Endometrial microvascular endothelial cells (primary cell): ENCODE data around the gene RPN1. TPM values are rescaled to one million over a fixed set of nuclear protein-coding genes. Genes with fewer than 3 reads are reported as not detected.
"Not testable (repeated sequence)": the region's sequence is repeated elsewhere in the genome, so short reads cannot be mapped to it uniquely, and the experiment has no call there.

ENCODE experiments used
- in situ Hi-C: cut with HindIII; loops from 2 replicates; pipeline ENCODE4 v1.10.0; 2017; ENCODE audit warnings: low sequenced_read_pairs, low pct_unique_long_range_greater_than_20kb; ENCODE audit errors: inconsistent ontology term
- total RNA-seq: library from RNA; depleted of rRNA; stranded (reverse); fragments of >200 nt; gene quantifications from one replicate; pipeline ENCODE4 v1.2.3, GENCODE V29; 2015; ENCODE audit errors: inconsistent ontology term

The RPN1 gene
- total RNA-seq: 410 TPM

DNA sequence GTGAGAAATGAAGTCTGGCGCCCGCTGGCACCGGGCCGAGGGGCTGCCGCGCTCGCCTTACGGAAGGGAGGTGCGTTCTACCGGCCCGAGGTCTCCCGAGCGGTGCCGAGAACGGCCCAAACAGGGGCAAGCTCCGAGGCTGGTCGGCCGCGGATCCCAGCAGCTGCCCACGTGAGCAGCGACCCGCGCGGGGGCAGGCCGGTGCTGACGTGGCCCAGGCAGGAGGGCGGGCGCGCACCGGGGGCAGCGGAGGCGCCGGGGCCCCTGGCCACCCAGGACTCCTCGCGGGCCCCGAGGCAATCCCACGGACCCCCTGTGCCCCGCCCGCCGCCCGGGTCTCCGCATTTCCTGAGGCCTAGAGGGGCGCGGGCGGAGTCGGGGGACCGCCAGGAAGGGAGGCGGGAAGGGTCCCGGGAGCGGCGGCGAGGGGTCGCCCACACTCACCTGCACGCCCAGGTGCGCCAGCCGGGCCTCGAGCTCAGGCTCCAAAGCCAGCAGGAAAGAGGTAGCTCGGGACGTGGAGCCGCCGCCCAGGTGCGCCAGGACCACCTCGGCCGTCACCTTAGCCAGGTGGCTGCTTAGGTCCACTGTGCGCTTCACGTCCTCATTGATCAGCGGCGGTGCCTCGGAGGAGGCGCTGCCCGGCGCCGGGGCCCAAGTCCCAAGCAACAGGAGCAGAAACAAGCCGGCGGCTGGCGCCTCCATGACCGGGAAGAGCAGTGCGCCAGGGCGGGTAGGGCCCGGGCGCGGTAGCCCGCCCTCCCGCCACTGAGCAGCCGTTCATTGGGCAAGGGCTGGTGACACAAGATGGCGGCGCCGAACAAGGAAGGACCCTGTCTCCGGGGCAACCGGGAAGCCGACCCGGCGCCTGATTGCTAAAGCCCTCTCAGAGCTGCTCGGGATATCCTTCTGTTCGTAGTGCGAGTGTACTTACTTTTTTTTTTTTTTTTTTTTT is at the start of gene RPN1:
TSS of gene RPN1 (minus strand) at position 723 of the 955 bp plus-strand sequence. CDS start at position 705, 18 bp downstream.
- in situ Hi-C loops: no loop called here

DNA sequence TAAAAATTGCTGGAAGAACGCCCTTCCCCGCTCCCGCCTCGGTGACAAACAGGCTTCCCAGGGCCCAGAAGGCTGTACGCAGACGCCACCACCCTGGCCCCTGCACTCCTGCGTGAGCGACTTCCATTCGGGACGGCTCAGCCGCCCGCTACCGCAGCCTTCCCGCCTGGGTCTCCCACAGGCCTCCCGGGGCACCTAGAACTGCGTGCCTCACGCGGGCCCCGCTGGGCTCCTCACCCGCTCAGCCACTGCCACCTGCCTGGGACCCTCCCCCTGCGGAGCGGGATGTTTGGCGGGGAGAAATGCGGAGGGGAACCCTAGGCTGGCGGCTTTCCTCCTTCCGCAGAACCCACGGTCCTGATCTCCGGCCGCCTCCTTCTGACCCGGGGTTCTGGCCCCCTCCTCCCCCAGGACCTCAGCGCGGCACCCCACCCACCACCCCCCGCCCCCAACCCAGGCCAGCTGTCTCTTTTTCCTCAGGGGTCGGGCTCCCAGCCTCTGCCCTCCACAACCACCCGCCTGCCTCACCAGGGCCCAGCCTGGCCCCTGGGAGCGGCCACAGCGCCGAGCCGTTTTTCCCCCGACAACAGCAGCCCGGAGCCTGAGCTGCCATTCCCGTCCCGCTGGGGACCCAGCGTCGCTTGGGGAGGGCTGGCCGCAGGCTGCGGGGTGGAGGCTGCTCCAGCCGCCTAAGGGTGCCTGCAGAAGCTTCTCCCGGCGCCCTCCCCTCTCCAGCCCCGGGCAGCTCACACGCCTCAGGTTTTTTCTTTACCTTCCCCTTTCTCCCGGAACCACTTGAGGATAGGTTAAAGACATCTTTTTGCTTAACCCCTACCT is 47.8 kb upstream of the RPN1 start:
- in situ Hi-C loops: no loop called here

DNA sequence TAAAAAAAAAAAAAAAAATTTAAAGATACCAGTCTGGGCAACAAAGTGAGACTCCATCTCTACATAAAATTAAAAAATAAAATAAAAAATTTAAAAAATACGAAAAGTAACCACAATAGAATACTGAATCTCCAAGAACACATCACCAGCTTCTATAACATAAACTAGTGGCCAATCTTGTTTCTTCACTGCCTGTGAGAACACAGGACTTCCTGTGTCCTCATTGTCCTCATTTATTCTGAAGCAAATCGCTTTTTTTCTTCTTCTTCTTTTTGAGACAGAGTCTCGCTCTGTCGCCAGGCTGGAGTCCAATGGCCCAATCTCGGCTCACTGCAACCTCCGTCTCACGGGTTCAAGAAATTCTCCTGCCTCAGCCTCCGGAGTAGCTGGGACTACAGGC is 46.7 kb upstream of the RPN1 start:
- in situ Hi-C loops: no loop called here

DNA sequence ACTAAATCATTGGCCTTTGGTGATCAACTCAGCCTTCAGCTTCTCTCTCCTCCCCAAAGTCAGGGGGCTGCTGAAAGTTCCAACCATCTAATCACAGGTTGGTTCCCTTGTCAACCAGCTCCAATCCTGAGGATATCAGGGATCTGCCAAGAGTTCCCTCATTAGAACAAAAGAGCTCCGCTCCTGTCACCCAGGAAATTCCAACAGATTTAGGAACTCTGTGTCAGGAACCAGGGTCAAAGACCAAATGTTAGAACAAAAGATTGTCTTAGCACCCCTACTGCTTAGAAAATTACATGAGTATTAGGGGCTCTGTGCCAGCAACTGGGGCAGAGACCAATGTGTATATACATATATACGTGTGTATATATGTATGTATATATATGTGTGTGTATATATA is 43.1 kb upstream of the RPN1 start:
- in situ Hi-C loops: no loop called here

DNA sequence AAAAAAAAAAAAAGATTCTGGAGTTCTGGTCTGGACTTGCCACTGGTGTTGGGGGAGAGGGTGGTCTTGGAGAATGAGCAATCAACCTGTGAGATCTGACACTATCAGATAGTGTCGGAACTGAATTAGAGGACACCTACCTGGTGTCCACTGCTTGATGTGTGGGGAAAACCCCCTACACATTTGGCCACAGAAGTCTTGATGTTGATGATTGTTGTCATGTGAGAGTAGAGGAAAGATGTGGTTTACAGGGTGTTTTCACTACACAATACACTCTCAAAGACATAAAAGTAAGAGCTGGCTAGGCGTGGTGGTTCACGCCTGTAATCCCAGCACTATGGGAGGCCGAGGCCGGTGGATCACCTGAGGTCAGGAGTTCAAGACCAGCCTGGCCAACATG is 38.4 kb upstream of the RPN1 start:
- in situ Hi-C loops: loop anchor here (10.0 kb wide), 1 partner anchor 46 kb away; no protein-coding TSS in a partner anchor

DNA sequence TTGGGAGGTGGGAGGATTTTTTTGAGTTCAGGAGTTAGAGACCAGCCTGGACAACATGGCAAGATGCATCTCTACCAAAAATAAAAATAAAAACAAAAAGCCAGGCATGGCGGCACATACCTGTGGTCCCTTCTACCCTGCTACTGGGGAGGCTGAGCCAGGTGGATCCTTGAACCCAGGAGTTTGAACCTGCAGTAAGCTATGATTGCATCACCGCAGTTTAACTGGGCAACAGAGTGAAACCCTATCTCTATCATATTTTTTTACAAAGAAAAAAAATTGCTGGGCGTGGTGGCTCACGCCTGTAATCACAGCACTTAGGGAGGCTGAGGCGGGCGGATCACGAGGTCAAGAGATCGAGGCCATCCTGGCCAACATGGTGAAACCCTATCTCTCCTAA is 35.8 kb upstream of the RPN1 start:
- in situ Hi-C loops: loop anchor here (10.0 kb wide), 1 partner anchor 48 kb away; no protein-coding TSS in a partner anchor

DNA sequence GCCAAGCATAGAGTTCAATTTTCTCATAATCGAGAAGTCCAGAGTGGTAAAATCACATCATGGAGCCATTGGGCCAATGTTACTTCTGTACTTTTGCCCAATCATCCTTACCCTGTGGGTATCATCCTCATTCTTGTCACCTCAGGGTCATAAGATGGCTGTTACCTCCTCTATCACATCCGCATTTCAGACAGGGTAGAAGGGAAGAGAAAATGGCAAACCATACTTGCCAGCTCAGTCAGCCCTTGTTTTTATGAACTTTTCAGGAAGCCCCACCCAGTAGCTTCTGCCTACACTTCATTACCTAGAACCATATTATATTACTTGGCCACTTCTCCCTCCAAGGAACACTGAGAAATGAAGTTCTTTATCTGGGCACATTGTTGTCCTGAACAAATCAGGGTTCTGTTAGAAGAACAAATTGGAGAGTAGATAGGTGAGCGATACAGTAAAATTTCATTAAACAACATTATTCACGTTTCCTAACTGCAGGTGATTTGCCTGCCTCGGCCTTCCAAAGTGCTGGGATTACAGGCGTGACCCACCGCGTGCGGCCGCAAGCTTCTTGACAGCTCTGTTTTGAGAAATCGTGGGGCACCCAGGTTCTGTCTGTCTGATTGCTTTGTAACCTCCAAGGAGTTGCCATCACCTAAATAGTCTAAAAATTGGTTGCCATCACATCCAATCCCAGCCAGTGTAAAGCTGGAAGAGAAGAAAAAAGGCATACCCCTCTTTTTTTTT is 34.5 kb upstream of the RPN1 start:
- in situ Hi-C loops: loop anchor here (10.0 kb wide), 1 partner anchor 50 kb away; no protein-coding TSS in a partner anchor

DNA sequence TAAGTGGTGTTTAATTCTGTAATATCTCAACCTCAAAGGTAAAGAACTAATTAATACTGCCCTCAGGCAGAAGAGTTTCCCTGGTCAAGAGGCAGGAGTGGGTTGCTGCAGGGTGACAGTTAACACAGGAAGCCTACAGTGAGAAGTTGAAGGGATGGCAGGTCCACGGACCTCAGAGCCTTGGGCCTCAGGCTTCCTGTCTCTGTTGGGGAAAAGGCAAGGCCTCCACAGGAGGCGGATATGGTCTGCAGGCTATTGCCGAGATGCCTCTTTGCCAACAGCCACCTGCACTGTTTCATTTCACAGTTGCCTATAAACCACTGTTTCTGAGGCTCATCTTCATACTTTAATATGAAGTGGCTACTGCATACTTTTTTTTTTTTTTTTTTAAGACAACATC is 33.3 kb upstream of the RPN1 start:
- in situ Hi-C loops: loop anchor here (10.0 kb wide), 1 partner anchor 51 kb away; no protein-coding TSS in a partner anchor

DNA sequence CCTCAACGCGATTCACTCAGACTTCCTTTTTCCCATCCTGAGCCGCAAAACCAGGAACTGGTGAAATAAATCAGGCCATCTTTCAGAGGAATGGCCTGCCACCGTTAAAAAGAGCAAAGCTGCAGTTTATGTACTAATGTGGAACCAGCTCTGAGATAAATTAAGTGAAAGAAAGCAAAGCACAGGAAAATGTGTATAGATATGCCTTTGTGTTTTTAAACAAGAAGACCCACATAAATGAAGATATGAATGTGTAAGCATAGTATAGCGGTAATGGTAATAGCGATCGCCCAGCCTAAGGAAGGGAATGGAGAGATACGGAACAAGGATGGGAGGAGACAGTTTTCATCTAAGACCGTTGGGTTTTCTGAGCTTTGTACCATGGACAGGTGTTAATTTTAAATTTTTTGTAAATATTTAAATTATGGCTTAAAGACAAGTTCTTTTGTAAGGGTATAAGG is 30.8 kb upstream of the RPN1 start:
- in situ Hi-C loops: loop anchor here (10.0 kb wide), 1 partner anchor 53 kb away; no protein-coding TSS in a partner anchor

DNA sequence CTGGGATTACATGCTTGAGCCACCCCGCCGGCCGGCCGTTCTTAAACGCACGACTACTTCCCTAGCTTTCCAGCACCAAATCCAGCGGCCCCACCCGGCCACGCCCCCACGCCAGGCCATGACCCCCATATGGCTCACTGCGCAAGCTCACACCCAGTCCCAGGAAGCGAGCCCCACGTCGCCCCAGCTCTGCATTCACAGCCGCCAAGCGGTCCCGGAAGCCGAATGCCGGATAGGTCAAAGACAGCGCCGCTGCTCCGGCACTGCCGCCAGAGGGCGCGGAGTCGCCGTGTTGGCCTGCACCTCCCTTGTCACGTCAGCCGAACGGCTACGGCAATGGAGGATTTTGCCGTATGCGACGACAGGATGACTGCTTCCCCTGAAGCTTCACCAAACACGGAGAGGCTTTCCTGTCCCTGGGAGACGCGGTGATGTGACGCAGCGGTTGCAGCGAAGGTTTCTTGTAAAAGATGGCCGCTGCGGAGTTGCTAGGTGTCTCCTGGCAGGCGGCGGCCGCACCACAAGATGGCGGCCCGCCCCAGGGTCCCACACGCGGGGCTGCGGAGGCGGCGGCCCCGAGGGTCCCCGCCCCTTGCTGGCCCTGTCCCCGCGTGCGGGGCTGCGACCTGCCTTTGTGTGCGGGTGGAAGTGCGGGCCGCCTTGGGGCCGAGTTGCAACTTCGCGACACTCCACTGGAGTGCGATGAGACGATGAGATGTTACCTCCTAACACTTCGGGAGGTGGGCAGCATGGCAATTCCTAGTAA is 30.2 kb upstream of the RPN1 start:
- in situ Hi-C loops: loop anchor here (10.0 kb wide), 1 partner anchor 54 kb away; no protein-coding TSS in a partner anchor

DNA sequence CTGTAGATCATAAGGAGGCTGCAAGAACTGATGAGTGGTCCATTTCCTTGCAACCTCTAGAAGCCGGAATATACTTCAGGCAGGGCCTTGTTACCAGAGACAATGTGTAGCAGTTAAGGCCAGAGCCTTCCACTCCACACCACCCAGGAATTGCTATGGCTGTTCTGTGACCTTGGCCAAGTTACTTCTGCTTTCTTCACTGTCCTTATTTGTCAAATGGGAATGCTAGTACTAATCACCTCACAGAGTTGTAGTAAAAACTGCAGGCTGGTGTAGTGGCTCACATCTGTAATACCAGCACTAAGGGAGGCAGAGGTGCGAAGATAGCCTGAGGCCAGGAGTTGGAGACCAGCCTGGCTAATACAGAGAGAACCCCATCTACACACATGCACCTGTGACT is 28.7 kb upstream of the RPN1 start:
- in situ Hi-C loops: no loop called here

DNA sequence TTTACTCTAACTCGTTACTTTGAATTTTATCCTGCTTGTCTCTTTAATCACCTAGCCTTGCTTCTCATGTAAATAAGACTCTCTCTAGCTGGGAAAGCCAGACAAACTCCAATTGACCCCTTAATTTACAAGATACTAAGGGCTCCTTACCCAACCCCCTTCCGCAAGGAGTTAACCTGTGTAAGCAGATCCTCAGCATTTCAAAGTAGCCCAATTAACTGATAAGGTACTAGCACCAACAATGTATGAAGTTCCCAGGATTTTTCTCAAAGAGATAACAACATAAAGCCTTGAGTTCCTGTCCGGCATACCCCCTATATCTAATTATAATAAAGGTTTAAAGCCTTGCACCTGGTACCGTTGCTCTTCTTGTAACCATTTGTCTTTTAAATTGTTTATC is 25.2 kb upstream of the RPN1 start:
- in situ Hi-C loops: not testable (repeated sequence)

DNA sequence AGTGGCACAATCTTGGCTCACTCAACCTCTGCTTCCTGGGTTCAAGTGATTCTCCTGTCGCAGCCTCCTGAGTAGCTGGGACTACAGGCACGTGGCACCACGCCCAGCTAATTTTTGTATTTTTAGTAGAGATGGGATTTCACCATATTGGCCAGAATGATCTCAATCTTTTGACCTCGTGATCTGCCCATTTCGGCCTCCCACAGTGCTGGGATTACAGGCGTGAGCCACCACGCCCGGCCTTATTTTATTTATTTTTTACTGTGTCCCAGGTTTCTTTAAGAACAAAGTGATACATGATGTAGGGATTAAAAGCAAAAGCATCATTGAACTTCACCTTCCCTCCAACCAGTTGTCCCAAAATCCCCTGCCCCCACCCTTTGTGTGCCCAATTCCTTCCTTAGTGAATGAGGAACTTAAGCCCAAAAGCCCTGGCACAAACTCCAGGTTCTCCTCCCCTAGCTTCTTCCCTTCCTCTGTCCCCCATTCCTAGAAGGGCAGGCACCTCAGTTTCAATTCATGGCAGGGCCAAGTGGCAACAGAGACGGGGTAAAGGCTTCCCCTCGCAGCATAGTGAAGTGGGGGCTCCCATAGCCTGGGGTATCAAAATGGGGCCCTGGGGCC is 23.7 kb upstream of the RPN1 start:
- in situ Hi-C loops: no loop called here

DNA sequence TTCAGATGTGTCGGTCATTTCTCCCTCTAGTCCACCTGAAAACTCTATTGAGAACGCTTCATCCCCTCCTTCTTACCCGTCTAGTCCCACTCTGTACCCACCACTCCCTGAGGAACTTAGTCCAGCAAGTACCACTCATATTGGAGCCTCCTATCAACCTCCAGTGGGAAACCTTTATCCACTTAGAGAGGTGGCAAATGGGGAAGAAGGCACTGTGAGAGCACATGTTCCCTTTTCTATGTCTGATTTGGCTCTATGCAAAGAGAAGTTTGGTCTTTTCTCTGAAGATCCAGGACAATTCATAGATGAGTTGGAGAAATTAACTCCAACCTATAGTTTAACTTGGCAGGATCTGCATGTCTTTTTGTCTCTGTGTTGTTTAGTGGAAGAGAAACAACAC is 17.0 kb upstream of the RPN1 start:
- in situ Hi-C loops: no loop called here

DNA sequence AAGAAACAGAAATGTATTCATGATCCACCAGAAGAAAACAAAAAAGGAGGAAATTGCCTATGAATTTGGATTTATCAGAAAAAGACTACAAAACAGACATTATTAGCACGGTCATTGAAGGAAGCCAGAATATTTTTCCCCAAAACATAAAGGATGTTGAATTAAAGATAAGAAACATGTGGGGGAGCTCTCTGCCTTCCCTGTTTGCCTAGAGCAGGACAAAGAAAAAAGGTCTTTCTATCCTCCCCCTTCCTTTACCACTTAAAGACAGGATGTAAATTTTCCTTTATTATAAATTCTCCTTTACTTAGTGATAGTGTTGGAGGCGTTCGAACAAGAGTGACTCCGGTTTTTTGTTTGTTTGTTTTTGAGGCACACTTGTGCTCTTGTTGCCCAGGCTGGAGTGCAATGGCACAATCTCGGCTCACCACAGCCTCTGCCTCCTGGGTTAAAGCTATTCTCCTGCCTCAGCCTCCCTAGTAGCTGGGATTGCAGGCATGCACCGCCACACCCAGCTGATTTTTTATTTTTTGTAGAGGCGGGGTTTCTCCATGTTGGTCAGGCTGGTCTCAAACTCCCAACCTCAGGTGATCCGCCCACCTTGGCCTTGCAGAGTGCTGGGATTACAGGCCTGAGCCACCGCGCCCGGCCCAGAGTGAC is 14.9 kb upstream of the RPN1 start:
- in situ Hi-C loops: no loop called here

DNA sequence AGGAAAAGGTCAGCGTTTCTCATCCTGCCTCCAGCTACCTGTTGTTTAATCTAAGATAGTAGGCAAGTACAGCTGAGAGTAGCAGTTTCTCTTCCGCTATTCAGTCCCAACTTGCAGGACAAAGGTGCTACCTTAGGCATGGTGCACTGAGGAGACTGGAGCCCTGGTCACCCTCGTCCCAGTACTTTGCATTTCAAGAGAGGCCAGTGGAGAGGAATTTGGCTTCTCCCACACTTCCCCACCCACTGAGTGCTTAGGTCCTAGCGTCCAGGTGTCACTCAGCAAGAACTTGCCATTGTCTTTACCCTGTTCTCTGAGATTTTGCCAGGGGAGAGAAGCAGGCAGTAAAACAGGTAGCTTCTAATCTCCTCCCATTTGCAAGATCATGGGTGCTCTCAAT is 12.5 kb upstream of the RPN1 start:
- in situ Hi-C loops: no loop called here

DNA sequence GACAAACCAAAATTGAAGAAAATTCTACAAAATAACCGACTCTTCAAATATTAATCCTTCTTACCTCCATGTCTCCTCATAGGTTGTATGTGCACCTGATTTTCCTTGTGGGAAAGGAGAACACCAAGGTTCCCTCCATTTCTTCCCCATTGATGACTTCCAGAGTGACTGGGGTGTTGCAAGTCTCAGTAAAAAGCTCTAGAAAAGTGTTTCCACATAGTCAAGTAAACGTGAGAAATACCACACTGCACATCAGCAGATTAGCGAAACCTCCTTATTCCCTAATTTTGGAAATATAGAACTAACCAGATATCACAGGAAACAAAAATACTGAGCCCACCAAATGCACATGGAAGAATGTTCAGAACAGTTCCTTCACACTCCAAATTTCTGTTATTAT is 4.9 kb upstream of the RPN1 start:
- in situ Hi-C loops: no loop called here
